GM04503 (cell line): Measurements from ENCODE around the gene AGAP1.

Source experiments
- DNase-seq: peaks from one replicate; pipeline ENCODE4 v3.0.0-alpha.2; 2012; ENCODE audit warnings: low read depth

AGAP1 gene

DNA sequence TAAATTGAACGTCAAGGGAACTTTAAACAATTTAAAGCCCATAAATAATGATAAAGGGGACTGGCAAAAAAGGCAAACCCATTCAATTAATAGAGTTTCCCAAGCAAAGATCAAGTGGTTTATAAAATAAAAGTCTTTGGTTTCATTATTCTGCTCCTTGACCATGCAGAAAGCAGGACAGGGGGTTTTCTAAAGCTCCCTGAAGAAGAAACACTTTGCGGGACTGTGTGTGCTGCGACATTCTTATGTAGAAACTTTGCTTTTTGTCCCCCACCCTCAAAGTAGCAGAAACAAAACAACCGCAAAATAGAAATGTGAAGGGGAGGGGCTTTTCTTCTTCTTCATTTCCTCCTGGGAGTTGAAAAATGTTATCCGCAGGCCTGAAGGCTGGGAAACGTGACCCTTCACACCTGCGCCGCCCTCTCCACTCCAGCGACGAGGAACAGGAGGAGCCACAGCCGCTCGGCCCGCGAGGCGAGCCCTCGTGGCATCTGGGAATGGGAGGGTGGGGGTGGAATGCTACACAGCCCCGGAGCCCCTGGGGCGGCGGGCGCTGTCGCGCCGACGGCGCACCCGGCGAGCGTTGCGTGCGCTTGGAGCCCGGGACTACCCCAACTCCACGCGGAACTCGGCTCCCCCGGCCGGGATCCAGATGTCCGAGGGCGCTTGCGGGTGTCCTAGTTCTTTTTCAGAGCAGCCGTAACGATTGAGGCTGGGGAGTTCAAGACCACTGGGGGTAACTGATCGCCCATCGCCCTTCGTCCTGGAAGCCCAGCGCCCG, 678.6 kb downstream of the AGAP1 start:
- no peak for DNase-seq

- DNase-seq, result no peak
Measured at GRCh38 chr2:236173036-236173728, 679.3 kb downstream of the AGAP1 start.

DNA sequence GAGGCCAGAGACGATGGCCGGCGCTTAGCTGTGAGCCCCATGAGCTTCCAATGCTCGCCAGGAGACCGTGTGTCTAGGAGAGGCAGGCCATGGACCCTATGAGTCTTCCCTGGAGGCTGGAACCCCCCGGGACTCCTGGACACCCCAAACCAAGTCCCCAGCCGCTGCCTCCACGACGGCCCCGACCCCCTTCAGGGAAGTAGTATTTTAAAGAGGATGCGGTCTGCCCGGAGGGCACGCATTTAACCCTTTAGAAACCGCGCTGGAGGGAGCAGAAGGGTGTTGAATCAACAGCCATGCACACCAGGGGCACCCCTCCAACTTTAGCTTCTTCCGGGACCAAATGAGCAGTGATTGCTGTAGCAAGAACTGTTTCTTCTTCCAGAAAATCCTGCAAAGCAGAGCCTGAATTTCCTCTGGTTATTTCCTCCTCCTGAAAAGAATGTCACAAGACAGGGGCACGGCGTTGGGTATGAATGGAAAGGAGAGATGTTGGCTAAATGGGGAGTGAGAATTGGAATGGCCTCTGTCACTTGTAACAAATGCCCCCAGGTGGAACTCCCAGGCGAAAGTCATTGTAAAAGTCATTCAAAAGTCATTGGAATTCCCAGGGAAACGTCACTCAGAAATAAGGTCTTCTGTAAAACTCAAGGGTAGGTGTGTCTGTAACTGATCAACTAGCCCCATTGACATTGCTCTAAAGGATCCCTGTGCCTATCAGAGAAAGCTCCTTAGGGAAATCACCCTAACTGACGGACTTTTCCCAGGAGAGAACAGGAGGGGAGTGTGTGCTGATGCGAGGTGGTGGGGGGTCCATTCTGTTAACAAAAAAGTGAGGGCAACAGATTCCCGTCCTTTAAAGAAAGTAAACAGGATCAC, 680.1 kb downstream of the AGAP1 start:
- DNase-seq, result no peak

DNA sequence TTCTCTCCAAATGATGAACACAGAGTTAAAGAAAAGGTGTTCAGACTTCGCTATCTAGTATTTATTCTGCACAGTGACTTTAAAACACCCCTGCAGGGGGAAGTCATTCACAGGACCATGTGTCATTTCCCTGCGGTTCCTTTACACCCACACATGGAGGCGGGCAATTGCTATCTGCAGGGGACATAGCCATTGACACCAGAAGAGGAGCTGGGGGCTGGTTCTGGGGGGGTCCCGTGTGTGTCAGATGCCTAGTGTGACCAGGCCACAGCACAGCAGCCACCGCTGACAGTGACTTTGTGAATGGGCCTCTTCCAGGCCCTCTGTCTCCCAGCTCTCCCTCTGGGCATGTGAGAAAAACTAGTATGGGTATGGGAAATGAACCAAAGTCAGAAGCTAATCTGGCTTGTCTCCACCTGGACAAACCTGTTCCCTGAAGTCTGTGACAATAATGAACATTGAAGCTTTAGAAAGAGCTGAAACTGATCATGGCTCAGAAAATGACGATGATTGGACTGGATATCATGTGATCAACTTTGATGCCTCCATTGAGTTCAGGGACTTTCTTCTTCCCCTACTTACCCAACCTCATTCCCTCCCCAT, 681.8 kb downstream of the AGAP1 start:
- DNase-seq, result no peak

DNA sequence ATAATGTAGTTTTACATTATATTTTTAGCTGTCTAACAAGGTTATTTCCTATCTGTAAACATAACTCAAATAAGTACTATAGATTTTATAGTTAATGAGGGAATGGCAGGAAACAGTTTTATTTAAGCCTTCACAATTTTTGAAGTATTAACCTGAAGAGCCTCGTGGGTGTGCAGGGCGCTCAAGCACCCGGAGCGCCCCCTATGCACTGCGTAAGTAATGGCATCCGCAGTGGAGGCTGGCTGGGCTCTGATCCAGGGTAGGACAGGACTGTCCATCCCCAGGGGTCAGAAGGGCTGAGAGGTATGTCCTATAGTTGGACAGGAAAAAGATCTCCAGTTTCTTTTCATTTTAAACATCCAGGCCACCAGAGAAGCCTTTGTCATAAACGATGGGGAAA, 682.6 kb downstream of the AGAP1 start:
- DNase-seq, result no peak

DNA sequence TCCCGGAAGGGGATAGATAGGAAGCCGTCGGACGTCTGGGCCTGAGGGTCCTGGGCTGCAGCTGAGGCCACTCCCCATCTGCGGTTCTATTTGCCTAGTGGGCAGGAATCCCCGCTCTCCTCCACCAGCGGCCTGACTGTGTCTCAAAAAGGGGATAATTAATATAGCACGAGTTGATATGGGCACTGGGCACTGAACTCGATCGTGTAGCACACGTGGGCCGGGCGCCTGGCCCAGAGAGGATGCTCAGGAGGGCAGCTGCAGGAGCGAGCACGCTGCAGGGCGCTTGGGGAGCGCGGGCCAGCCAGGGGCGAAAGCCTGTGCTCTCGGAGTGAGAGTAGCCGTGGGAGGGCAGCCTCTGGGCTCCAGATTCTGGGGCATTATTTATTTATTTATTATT, 683.1 kb downstream of the AGAP1 start:
- DNase-seq, result no peak

- no peak for DNase-seq
Measured at GRCh38 chr2:236177604-236177966, 683.7 kb downstream of the AGAP1 start.

DNA sequence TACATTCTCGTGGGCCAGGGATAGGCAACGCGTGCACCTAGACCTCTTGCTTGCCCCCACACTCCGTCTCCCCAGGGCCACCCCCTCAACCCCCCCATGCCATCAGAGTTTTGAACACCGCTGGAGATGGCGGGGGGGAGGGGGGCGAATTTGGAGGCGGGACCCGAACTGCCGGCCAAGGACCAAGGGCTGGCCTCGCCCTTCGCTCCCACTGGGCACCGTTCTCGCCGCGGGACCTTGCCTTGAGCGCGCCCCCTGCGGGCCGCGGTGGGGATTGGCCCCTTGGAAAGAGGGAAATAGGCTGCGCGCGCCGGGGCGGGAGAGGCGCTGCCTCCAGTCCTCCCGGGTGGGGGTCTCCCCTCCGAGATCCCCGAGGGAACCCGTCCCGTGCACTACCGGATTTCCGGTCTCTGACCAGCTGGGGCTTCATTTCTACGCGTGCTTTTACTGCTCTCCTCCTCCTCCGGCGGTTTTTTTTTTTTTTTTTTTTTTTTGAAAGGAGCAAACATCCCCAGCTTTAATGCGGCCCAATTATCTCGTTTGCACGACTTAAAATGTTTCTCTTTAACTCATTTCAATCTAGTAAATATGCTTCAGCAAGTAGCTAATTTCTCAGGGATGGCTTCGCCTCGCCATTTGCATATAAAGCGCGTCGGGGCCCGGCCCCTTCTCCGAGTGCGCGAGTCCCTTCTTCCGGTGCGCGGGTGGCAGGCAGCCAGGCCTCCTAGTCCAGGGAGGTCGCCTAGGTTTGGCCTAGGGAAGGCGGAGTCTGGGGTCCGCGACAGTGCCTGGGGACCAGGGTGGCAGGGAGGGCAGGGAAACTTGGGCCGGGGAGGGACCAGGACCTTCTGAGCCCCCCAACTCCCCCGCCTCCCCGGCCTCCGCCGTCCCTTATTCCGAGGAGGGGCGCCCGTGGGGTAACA, 684.4 kb downstream of the AGAP1 start:
- no peak for DNase-seq

DNA sequence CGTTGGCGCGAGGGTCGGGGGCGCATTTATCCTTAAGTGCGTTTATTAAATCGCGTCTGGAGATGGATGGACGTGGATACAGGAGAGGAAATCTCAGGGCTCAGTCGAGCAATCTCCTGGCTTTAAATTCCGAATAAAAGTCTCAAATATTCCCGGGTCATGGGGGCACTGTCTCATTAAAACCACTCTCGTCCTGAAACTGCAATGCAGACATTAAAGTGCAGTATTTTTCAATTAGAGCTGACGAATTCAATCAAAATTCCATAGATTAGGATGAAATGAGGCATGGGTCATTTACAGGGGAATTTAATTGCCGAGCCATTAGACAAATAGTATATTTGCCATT, 685.0 kb downstream of the AGAP1 start:
- no peak for DNase-seq

DNA sequence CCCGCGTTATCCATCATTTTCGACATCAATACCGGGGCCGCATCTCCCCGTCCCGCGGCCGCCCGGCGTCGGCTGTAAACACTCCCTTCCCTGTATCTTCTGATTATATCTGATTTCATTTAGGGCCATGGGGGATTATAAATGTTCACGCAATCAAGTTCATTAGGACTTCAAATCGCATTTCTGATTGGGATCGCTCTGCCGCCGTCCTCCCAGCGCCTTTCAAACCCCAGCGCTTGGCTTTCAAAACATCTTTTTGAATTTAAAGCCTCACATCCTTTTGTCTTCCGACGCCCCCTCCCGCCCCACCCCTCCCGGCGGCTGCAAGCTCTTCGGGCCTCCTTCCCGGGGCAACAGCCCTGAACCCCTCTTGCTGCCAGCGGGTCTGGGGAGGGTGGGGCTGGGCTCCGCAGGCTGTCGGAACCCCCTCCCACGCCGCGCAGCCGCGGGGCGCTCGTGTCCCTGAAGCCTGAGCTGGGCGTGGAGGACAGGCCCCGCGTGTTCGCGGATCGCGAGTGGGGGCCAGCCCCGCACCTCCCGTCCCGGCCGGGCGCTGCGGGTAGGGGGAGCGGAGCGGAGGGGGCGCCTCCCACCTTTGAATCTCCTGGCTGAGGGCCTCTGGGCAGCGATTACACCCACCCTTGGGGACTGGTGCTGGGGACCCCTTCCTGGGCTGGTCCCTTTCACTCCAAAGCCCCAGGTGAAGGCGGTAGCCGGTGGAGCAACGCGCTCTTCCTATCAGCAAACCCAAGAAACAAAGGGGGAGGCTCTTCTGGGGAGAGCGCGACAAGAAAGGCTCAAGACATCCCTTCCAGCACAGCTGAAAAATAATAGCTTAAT, 685.6 kb downstream of the AGAP1 start:
- no peak for DNase-seq

DNA sequence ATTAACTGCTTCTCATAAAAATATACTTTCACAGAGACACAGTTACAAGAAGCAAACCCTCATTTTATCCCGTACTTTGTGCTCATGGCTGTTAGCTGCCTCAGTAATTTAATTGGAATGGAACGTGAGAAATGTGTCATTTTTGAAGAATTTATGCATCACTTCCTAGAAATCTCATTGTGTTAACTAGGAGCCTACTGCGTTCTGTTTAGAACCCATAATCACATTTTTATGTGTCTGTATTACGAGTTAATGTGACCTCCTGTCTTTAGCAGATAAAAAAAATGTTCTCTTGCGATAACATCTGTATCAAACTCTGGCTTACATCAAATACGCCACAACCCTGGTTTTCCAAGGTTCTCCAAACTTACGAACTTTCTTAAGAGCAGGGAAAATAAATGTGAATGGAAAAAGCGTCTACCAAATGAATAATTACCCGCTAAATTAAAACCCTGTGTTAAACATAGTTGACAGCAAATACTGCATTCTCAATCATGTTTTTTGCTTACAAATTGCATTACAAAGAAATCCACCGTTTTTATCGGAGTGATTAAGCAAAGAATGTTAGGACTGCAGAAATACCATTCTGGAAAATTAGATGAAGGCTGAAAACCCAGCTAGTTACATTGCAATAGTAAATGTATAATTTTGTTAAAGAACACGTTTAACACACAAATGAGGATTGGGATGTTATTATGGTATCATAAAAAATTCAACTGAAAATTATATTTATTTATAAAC, 686.4 kb downstream of the AGAP1 start:
- peak; percentile 28 for DNase-seq

- no peak for DNase-seq
Measured at GRCh38 chr2:236180831-236181453, 687.1 kb downstream of the AGAP1 start.
